GM19467 (cell line): ENCODE results near the gene TNIP2.
A peak's percentile ranks its signal among the peaks of the same experiment; 100 is the strongest.
"Not testable (repeated sequence)": the region's sequence is repeated elsewhere in the genome, so short reads cannot be mapped to it uniquely, and the experiment has no call there.

Source experiments
- ATAC-seq: cut with Tn5 transposase; IDR thresholded peaks from one replicate; pipeline ENCODE4 v1.9.1; 2021; ENCODE audit warnings: mild to moderate bottlenecking, moderate library complexity; ENCODE audit not compliant: unreplicated experiment

TNIP2 gene

DNA sequence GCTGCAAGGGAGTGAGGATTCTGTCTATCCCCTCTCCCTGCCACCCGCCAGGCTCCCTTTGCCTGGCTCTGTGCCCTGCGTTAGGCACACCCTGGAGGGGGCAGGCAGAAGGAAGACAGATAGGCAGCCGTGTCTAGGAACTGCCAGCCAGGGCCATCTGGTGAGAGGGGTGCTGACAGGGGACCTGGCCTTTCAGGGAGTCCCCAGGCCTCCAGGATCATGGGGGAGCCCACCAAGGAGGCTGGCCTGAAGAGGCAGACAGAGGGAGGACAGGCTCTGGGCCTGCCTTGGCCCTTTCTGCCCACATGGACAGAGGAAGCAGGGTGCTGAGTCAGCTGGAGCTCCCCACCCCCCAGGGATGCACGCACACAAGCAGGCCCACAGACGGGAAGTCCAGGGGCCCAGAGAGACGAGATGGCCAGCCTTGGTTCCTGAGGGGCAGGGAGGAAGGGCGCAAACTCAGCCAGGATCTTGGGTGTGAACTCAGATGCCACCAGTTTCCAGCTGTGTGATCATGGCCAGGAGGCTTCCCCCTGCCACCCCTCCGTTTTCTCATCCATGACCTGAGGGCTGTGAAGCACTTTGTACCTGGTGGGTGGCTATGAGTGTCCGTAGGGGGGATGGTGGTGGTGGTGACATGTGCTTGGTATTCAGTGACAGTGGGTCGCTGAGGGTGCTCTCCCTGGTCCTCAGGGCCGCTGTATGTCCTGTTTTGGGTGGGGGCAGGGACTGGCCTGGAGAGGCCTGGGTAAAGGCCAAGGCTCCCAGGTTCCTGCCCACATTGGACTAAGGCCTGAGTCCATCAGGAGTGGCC lies 38.6 kb upstream of the TNIP2 start:
- no peak for ATAC-seq

DNA sequence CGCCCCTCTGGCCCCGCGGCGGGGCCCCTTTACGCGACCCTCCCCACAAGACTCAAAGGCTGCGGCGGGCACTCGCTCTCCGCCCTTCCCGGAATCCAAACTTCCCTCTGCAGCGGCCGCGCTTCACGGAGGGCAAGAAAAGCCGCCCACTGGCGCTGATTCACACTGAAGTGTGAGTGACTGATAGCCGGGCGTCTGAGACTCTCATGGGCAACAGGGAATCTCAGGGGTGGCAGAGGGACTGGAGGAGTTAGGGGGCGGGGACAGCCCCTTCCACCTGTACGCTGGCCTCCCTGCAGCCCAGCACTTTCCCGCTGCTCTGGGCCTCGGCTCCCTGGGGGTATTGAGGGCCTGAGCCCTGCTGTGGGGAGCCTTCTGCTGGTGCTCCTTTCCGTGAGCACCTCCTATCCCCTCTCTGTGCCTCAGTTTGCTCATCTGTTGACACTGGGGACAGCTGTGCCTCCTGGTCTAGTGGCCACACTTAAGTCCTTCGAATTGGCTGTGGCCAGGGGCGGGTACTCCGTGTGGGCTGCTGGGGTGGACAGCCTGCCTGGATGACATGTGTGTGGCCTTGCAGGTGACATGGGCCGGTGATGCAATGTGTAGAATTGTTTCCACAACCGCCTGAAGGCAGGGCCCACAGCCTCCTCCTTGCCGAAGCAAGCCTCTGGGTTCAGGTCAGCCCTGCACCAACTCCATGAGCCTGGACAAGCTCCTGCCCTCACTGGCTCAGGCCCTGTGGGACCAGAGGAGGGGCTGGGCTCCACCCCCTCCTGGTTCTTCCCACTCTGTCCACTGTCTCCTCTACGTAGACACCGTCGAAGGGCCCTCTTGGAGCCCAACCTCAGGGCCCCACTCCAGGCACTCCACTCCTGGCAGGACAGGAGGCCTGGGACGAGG lies 37.7 kb upstream of the TNIP2 start:
- ATAC-seq: no peak

DNA sequence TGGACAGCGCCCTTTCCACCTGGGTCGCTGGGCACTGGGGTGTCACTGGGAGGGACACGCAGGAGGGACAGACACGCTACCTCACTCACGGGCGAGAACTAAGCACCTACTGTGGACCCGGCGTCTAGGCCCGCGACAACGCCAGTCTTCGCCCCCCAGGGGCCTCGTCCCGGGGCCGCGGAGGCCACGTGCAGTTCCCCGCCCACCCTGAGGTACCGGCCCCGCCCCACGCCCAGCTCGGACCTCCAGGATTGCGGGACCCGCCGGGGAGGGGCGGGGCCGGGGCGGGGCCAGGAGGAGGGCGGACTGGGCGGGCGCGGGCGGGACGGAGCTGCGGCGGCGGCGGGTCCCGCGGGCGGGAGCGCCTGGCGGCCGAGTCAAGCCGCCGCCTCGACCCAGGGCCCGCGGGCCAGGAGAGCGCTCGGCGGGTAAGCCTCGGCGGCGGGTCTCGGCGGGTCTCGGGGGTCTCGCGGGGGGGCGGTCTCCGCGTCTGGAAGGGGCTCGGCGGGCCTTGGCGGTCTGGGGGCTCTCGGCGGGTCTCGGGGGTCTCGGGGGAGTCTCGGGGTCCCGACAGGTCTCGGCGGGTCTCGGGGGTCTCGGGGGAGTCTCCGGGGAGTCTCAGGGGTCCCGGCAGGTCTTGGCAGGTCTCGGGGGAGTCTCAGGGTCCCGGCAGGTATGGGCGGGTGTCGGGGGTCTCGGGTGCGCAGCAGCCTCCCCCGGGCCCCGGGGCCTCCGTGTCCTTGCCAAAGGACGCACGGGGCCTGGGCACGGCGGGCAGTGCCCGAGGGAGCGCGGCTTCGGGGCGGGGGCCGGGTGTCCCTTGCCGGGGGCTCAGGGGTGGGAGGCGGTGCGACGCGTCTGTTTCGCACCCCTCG lies 36.8 kb upstream of the TNIP2 start, which contains the start of gene SH3BP2:
TSS of gene SH3BP2 (plus strand) at position 375 of the 875 bp plus-strand sequence. CDS start 27,533 bp downstream, outside the sequence.
- no peak for ATAC-seq

DNA sequence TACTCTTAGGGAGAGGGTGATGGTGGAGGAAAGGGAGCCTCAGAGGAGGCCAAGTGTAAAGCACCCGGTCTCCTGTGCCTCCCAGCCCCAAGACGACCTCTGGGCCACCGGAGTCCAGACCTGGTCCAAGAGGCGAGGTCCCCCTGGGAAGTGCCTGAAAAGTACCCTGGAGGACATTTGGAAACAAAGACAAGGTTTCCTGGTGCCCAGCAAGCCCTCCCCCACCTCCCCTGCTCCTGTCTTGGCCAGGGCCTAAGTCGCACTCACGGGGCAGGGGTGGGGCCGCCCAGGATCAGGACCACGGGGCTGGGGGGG lies 36.2 kb upstream of the TNIP2 start:
- ATAC-seq: no peak

DNA sequence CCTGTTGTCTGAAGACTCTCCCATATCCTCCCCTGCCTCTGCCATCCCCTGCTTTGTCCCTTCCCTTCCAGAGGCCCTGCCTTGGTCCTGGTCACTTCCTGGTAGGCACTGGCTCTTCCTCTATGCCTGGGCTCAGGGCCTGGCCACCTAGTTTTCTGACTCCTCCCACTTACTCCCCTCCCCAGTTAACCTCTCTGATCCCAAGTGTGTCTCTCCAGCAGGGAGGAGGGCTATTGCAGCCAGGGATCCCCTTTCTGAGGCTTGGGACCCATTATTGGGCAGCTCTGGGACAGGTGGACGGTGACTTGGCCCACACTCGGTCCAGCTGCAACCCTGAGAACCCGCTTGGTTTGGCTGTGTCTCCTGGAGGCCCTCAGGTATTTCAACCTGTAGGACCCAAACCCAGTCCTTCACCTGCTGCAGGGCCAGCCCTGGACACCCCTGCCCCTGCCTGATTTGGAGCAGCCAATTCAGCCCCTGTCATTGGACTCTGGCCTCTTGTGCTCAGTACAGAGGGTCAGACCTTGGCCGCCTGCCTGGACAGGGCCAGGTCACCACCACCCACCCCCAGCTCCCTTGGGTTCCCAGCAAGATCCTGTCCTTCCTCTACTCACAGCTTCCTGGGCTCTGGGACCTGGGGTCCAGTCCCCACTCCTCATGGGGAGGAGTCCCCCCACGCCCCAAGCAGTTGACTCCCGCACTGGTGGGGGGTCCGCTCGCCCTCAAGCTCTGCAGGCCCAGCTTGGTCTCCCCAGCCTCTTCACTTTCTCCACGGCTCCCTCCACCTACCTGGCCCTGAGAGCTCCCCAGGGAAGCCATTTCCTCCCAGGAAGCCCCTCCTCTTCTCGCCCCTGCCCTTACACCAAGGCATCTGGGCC lies 35.6 kb upstream of the TNIP2 start:
- no peak for ATAC-seq

DNA sequence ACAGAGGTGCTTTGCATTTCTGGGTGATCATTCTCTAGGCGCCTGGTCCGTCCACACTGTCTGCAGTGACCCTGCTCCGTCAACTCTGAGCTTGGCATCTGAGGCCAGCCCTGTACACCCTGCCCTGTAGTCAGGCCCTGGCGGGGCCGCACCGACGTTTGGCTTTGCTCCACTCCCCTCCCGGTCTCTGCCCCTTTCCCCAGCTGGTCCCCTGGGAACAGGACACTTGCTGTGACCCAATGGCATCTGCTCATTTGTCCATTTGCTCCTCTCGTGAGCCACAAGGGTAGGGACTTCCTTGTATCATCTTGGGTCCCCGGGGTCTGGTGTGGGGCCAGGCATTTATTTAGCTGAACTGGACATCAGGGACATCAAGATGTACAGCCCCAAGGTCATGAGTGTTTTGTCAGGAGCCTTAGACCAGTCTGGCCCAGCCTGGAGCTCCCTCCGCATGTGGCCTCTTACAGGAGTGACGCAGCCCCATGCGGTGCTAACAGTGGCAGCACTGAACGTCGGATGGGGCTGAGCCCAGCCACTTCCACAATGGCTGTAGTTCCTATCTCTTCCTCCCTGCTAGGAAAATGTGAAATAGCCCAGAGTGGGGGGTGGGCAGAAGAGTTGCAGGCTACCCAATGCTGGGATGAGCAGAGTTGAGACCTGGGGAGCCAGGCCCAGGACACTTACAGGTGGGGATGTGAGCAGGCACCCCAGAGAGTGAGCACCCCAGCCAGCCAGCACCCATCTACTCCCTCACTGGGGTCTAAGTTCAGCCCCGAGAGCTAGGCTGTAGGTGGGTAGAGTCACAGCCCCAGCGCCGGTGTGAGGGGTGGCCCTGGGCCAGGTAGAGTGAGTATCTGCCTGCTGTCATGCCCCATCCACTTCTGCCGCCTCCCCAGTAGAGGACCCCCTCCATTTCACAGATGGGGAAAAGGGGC lies 34.7 kb upstream of the TNIP2 start:
- no peak for ATAC-seq

DNA sequence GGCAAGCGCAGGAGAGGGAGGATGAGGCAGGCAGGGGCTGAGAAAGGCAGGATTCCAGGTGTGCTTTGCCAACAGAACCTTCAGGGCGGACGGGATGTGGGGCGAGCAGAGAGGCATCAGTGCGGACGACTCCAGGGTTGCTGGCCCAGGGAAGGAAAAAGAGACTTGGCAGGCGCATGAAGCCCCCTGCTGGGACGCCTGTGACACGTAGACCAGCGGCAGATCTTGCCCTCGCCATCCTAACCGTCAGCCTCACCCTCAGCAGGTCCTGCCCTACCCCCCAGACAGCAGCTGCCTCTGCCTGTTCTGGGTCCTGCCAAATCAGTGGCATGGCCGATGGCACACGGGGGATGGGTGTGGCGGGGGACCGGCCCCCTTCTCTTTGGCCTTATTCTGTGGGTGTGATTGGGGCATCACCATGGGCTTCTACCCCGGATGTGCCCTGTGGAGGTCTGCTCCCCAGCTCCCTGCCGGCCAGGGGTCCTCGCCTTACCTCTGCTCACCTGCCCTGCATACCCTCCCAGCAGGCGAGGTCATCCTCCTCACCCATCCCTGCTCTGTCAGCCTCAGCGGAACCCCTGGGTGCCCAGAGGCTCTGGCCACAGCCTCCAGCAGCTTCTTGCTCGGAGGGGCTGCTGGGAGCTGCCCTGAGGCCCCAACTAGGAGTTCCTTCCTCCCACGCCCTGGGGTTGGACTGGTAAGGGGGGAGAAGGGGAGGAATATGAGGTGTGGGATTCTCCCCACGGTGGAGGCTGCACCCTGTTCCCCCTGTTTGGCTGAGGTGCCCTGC lies 33.9 kb upstream of the TNIP2 start:
- no peak for ATAC-seq

DNA sequence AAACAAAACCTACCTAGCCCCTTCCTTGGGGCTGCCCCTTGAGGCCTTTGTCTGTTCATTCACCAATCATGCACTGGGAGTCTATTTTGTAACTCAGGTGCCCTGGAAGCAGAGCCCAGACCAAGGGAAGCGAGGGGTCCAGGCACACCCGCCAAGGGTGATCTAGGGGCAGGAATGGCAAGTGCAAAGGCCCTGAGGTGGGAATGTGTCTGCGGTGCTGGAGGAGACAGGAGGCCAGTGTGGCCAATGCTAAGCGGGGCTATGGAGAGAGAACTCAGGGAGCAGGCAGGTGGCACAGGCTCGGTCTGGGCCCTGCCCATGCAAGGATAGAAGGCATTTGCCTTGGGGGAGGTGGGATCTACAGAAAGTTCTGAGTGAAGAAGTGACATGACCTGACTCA lies 33.2 kb upstream of the TNIP2 start:
- ATAC-seq: no peak

DNA sequence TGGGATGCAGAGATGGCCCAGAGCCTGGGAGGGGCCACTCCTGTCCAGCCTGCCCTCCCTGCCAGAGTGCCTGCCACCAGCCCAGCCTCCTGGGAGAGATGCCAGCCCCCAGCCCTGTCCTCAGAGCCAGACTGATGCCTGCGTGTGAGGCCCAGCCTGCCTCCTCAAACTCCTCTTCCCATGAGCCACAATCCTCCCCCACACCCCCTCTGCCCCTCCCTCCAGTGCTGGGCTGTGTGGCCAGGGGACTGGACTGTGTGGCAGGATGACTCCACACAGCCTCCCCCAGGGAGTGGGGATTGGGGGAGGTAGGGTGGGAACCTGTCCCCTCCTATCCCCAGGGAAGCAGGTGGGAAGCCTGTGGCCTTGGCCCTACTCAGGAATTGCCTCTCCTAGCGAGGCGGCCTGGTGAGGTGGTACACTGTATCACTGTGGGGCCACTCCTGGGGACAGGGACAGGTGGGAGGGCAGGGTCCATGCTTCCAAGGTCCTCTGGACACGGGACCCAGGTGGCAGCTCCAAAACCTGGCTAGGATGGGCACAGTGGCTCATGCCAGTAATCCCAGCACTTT lies 32.5 kb upstream of the TNIP2 start:
- ATAC-seq: no peak

DNA sequence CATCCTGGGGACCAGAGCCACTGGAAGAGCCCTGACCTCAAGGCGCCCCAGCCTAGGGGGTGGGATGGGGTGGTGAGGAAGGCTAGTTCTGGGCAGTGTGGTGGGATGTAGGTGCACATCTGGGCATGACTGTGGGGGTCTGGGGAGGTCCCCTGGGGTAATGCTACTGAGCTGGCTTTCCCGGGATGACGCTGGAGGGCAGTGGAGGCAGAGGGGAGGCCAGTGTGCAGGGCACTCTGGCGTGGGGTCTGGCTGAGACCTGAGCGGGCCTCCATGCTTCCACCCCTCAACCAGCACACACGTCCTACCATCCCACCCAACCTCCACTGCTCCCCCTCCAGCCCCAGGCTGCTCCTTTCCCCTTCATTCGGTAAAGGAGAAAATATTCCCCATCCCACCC lies 32.0 kb upstream of the TNIP2 start:
- ATAC-seq: no peak

DNA sequence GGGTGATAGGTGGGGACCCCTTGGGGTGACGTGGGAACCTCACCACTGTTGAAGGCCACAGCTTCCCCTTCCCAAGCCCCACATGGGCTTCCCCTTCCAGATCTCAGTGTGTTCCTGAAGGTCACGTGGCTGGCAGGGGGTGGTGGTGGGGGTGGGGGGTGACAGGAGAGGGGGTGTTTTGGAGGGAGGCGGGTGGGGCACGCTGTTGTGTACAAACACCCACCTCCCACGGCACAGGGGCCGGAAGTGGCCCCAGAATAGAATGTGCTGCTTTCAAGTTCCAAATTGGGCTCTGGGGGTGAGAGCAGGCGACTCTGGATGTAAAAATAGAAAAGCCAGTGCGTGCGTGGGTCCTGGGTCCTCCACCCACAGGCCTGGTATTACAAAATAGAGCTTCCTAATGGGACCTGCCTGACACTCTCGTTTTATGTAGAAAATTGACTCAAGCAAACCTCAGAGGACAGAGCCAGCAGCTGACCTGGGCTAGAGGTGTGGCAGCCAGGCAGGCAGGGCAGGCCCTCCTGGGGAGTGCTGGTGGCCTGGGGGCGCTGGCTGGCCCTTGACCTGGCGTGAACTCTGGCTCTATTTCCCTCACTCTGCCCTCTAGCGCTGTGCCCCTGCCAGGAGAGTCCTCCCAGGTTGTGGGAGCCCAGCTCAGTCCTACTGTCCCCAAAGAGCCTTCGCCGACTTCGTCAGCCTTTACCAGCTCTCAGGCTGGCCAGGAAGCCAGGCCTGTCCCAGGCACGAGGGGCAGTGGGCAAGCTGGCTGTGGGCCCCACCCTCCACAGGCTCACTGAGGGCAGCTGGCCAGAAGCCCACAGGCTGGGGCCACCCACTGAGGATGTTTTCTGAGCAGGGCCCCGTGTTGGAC lies 31.3 kb upstream of the TNIP2 start:
- ATAC-seq: peak; percentile 46

DNA sequence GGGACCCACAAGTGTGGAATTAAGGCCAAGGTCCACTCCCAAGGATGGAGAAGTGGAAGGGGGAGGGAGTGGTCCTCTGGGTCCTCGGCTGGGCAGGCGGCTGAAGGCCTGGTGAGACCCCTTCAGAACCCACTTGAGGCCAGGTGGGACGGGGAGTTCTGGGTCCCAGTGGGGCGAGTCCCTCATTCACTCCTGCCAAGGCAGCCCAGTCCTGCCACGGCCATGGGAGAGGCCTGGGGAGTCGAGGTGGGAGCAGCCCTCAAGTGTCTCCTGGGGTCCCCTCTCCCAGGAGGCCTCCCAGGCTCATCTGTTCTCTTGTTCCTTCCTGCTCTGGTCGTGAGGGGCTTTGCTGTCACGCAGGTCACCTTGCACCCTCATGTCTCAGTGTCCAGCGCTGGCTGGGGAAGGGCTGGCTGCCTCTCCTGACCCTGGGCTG lies 30.7 kb upstream of the TNIP2 start:
- ATAC-seq: peak; percentile 6

DNA sequence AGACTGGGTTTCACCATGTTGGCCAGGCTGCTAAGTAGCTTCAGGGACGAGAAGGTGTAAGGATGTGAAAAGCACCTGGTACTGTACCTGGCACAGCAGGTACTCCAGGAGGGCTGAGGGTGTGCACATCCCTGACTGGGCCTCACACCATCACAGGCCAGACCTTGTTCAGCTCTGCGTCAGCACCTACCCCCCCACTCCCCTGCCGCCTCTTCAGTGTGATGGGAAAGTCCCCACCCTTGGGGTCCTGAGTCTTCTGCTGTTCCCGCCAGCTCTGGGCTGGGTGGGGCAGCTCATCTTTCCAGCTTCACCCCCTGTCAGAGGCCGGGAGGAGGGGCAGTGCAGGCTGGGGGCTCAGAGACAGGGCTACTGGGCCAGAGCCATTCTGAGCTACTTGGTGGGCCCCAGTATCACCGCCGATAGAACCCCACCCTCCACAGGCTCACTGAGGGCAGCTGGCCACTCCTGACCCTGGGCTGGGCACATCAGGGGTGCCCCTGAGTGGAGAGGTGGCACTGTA lies 30.1 kb upstream of the TNIP2 start:
- no peak for ATAC-seq

DNA sequence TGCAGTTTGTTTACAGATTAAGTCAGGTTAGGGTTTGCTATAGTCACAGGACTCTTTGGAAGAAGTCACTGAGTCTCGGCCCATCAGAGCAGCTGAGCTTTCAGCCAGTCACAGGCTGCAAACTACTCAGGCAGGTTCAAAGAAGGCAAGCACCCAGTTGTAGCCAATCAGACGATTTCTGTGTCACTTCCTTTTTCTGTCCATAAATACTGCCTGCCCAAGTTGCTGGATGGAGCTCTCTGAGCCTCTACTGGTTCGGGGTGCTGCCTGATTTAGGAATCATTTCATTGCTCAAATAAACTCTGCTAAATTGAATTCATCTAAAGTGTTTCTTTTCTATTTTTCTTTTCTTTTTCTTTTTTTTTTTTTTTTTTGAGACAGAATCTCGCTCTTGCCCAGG lies 29.5 kb upstream of the TNIP2 start:
- no peak for ATAC-seq

DNA sequence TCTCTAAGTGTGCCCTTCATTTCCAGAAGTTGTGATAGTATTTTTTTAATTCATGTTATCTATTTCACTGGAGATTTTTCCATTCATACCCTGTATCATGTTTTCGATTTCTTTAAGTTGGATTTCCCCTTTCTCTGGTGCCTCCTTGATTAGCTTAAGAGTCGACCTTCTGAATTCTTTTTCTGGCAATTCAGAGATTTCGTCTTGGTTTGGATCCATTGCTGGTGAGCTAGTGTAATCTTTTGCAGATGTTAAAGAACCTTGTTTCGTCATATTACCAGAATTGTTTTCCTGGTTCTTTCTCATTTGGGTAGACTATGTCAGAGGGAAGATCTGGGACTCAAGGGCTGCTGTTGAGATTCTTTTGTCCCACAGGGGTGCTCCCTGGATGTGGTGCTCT lies 27.7 kb upstream of the TNIP2 start:
- ATAC-seq: no peak

DNA sequence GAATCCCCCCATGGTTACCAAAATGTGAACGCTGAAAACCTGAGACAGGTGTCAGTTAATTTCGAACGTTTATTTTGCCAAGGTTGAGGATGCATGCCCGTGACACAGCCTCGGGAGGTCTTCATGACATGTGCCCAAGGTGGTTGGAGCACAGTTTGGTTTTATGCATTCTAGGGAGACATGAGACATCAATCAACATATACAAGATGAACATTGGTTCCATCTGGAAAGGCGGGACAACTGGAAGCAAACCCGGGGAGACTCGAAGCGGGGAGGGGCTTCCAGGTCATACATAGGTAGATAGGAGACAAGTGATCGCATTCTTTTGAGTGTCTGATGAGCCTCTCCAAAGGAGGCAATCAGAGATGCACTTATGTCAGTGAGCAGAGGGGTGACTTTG lies 25.8 kb upstream of the TNIP2 start:
- ATAC-seq: no peak

DNA sequence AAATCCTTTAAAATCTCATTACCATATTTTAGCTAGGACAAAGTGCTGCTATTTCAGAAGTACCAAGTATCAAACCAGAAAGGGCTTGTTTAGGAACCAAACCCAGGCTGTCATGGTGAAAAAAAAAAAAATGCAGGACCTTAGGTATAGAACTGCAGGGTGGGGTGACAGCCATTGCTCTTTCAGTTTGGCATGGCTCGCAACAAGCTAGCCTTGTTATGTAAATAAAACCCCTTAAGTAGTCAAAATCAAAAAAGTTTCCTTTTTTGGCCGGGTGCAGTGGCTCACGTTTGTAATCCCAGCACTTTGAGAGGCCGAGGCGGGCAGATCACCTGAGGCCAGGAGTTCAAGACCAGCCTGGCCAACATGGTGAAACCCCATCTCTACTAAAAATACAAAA lies 24.5 kb upstream of the TNIP2 start:
- not testable (repeated sequence) for ATAC-seq
